K562 (cell line): ENCODE results near the gene KIF26B. TPM values are rescaled to one million over a fixed set of nuclear protein-coding genes. Genes with fewer than 3 reads are reported as not detected.

Experiments used
- ATAC-seq: fragments of 200-7000 bp; cut with Tn5 transposase; 3 replicates; pipeline ENCODE4 v1.9.1; 2020; ENCODE audit warnings: moderate library complexity
- BruUV-seq: library from RNA; stranded (reverse); fragments of 400-500 nt; replicated peaks from 2 replicates; lab custom pipeline; 2021; lab: Mats Ljungman, UMichigan
- CTCF ChIA-PET: fragments of 300-600 bp; formaldehyde crosslinking; extraction: SDS; loops from one replicate; lab custom pipeline; 2021; ENCODE audit warnings: low intra/inter-chr PET ratio; lab: Yijun Ruan, JAX
- POLR2A ChIA-PET: fragments of 300-600, 350-650 bp; sonication (Branson Sonifier 250); formaldehyde crosslinking; extraction: SDS; loops from one replicate; lab custom pipeline; 2021; ENCODE audit warnings: antibody characterized with exemption, inconsistent platforms; lab: Yijun Ruan, JAX
- DNase-seq, 4 experiments: peaks; one replicate each; pipeline versions ENCODE4 v3.0.0 to v3.0.0-alpha.2; 2011 to 2018; ENCODE audit warnings: low spot score in 3 of 4, mixed read lengths in 3 of 4; ENCODE audit errors: extremely low read depth in 1 of 4
- FAIRE-seq: peaks from 2 replicates; lab custom pipeline; 2011; peaks lifted over from hg19 to GRCh38; lab: Jason Lieb, UNC
- H2AFZ ChIP-seq: 2 replicates; pipeline ENCODE4 v1.6.0; 2011; ENCODE audit warnings: low read depth, low read length, control low read depth, inconsistent platforms
- H3K27ac ChIP-seq: fragments of 200-600 bp; 3 replicates; pipeline ENCODE4 v1.8.0; 2011; ENCODE audit warnings: low read depth, mild to moderate bottlenecking, control low read depth, inconsistent platforms, low read length, moderate library complexity, mixed read lengths; ENCODE audit errors: extremely low read depth
- H3K27me3 ChIP-seq, 2 experiments: fragments of 300-600 bp in 1 of 2; 2 replicates in 1 of 2; 3 replicates in 1 of 2; pipeline versions ENCODE4 v1.6.0 to v1.8.0; 2011; ENCODE audit warnings: inconsistent platforms in 2 of 2, low read length in 2 of 2, mild to moderate bottlenecking in 1 of 2, mixed read lengths in 1 of 2, moderate library complexity in 1 of 2; ENCODE audit not compliant: control insufficient read depth in 2 of 2, insufficient read depth in 2 of 2
- H3K36me3 ChIP-seq: fragments of 300-600 bp; 3 replicates; pipeline ENCODE4 v1.8.0; 2011; ENCODE audit warnings: mild to moderate bottlenecking, low read length, inconsistent platforms; ENCODE audit not compliant: control insufficient read depth, insufficient read depth
- H3K4me1 ChIP-seq, 2 experiments: fragments of 200-600 bp in 1 of 2; replicated peaks in 1 of 2; 2 replicates in 1 of 2; 3 replicates in 1 of 2; pipeline versions ENCODE4 v1.5.1 to v1.8.0; 2011; ENCODE audit warnings: inconsistent platforms in 2 of 2, low read length in 2 of 2, mild to moderate bottlenecking in 1 of 2, mixed read lengths in 1 of 2, moderate library complexity in 1 of 2; ENCODE audit not compliant: control insufficient read depth in 2 of 2, insufficient read depth in 2 of 2
- H3K4me2 ChIP-seq: 2 replicates; pipeline ENCODE4 v1.6.1; 2011; ENCODE audit warnings: low read length, control low read depth, inconsistent platforms, mixed read lengths; ENCODE audit not compliant: insufficient read depth
- H3K4me3 ChIP-seq: fragments of 200-600 bp; sonication (generic), shearing (Covaris generic); 2 replicates; pipeline ENCODE4 v1.5.1; 2016; ENCODE audit warnings: control low read depth, inconsistent platforms
- H3K79me2 ChIP-seq: fragments of 200-600 bp; 3 replicates; pipeline ENCODE4 v1.8.0; 2011; ENCODE audit warnings: low read length, inconsistent platforms; ENCODE audit not compliant: control insufficient read depth, insufficient read depth
- H3K9ac ChIP-seq, 2 experiments: 2 replicates each; pipeline versions ENCODE4 v1.6.0 to v1.6.1; 2011; ENCODE audit warnings: low read depth in 2 of 2, low read length in 2 of 2, control low read depth in 1 of 2, inconsistent platforms in 1 of 2, mild to moderate bottlenecking in 1 of 2, mixed read lengths in 1 of 2; ENCODE audit not compliant: insufficient read depth in 1 of 2
- H3K9me1 ChIP-seq: one replicate; pipeline ENCODE4 v1.6.0; 2011; ENCODE audit warnings: inconsistent platforms, mild to moderate bottlenecking, low read length, moderate library complexity; ENCODE audit not compliant: control insufficient read depth, insufficient read depth
- H3K9me3 ChIP-seq: replicated peaks from 2 replicates; pipeline ENCODE4 v1.5.1; 2011; ENCODE audit warnings: low read depth, low read length, inconsistent platforms; ENCODE audit not compliant: control insufficient read depth, insufficient read depth
- H4K20me1 ChIP-seq: replicated peaks from 2 replicates; pipeline ENCODE4 v1.6.1; 2011; ENCODE audit warnings: low read length, inconsistent platforms, mixed read lengths; ENCODE audit not compliant: control insufficient read depth, insufficient read depth
- ATF6 ChIP-seq: sonication (generic); formaldehyde crosslinking; IDR thresholded peaks from 2 replicates; pipeline ENCODE4 v1.4.0; 2020; ENCODE audit warnings: mild to moderate bottlenecking, missing genetic modification reagents
- BACH1 ChIP-seq: fragments of 200-800 bp; sonication (Bioruptor generic); IDR thresholded peaks from 2 replicates; pipeline ENCODE4 v1.6.1; 2016; ENCODE audit warnings: missing genetic modification characterization, missing compliant biosample characterization
- BHLHE40 ChIP-seq: IDR thresholded peaks from 2 replicates; pipeline ENCODE4 v1.6.1; 2011; ENCODE audit warnings: low read length, improper control_type of control experiment
- EHMT2 ChIP-seq: fragments of 450-650 bp; IDR thresholded peaks from 2 replicates; pipeline ENCODE4 v1.6.1; 2018; ENCODE audit warnings: antibody characterized with exemption
- ELK1 ChIP-seq: sonication (generic); formaldehyde crosslinking; IDR thresholded peaks from 2 replicates; pipeline ENCODE4 v1.8.1; 2022; ENCODE audit warnings: missing genetic modification reagents
- EP400 ChIP-seq: fragments of 450-650 bp; IDR thresholded peaks from 2 replicates; pipeline ENCODE4 v1.6.1; 2017; ENCODE audit warnings: antibody characterized with exemption, mild to moderate bottlenecking, moderate library complexity
- L3MBTL2 ChIP-seq: fragments of 450-650 bp; IDR thresholded peaks from 2 replicates; pipeline ENCODE4 v1.6.1; 2016; ENCODE audit warnings: mild to moderate bottlenecking, moderate library complexity
- MAFG ChIP-seq: fragments of 450-650 bp; conservative IDR thresholded peaks from 2 replicates; pipeline ENCODE4 v1.6.1; 2016; ENCODE audit warnings: missing genetic modification characterization, missing compliant biosample characterization
- MECOM ChIP-seq: fragments of 250-450 bp; sonication (Bioruptor Pico); IDR thresholded peaks from 2 replicates; pipeline ENCODE4 v1.8.0; 2022; ENCODE audit warnings: inconsistent platforms
- MLX ChIP-seq, 2 experiments: fragments of 450-650 bp in 1 of 2; sonication (generic) in 1 of 2; formaldehyde crosslinking; conservative IDR thresholded peaks; 2 replicates each; pipeline versions ENCODE4 v1.4.0 to v1.8.1; 2020 to 2022; ENCODE audit warnings: mild to moderate bottlenecking in 1 of 2, missing genetic modification reagents in 1 of 2
- NCOA4 ChIP-seq: fragments of 450-650 bp; IDR thresholded peaks from 2 replicates; pipeline ENCODE4 v1.6.1; 2018; ENCODE audit warnings: mild to moderate bottlenecking; ENCODE audit not compliant: partially characterized antibody
- PKNOX1 ChIP-seq: fragments of 450-650 bp; IDR thresholded peaks from 2 replicates; pipeline ENCODE4 v1.6.1; 2016
- PML ChIP-seq: IDR thresholded peaks from 2 replicates; pipeline ENCODE4 v1.6.1; 2012; ENCODE audit warnings: low read length, inconsistent platforms
- SRSF3 ChIP-seq: fragments of 200-400 bp; formaldehyde crosslinking; IDR thresholded peaks from 2 replicates; pipeline ENCODE4 v1.6.1; 2016; ENCODE audit warnings: mild to moderate bottlenecking, low read length, moderate library complexity; ENCODE audit not compliant: insufficient read depth
- WHSC1 ChIP-seq: IDR thresholded peaks from one replicate; pipeline ENCODE4 v1.6.1; 2012; ENCODE audit warnings: low read length, control low read depth, inconsistent platforms
- YY1 ChIP-seq, 3 experiments: IDR thresholded peaks; 2 replicates each; pipeline ENCODE4 v1.6.1; 2011; ENCODE audit warnings: low read length in 2 of 3, mild to moderate bottlenecking in 2 of 3, moderate library complexity in 2 of 3, borderline replicate concordance in 1 of 3, control low read depth in 1 of 3, low read depth in 1 of 3; ENCODE audit not compliant: insufficient read depth in 3 of 3, insufficient replicate concordance in 2 of 3, control insufficient read depth in 1 of 3, insufficient read length in 1 of 3; ENCODE audit errors: extremely low read depth in 1 of 3
- ZNF175 ChIP-seq: fragments of 200-800 bp; sonication (Bioruptor generic); IDR thresholded peaks from 2 replicates; pipeline ENCODE4 v1.6.1; 2016; ENCODE audit warnings: low read depth, mild to moderate bottlenecking, missing genetic modification characterization, missing compliant biosample characterization
- ZNF408 ChIP-seq: fragments of 250-450 bp; sonication (Bioruptor Pico); IDR thresholded peaks from 2 replicates; pipeline ENCODE4 v1.4.0; 2020; ENCODE audit warnings: low read depth, mild to moderate bottlenecking, moderate library complexity
- WGBS: fragments of 100-300 bp; shearing (Covaris generic); methylation state at CpG from one replicate; pipeline ENCODE4 v1.1.6; 2016; ENCODE audit warnings: low coverage, mixed read lengths; ENCODE audit not compliant: insufficient coverage; ENCODE audit errors: missing lambda C conversion rate; 5-methylcytosine and 5-hydroxymethylcytosine counted together
- in situ Hi-C: fragments of 300-500 bp; cut with MboI; formaldehyde crosslinking; loops from 4 replicates; pipeline ENCODE4 v1.15.0; 2018; ENCODE audit warnings: inconsistent platforms, mixed read lengths
- intact Hi-C: fragments of 100-400 bp; cut with micrococcal nuclease; formaldehyde crosslinking; loops from 2 replicates; pipeline ENCODE4 v1.14.2; 2022
- polyA plus RNA-seq, 8 experiments: library from polyadenylated mRNA; depleted of rRNA in 4 of 8; stranded (reverse) in 5 of 8; unstranded in 3 of 8; fragments of >200 nt; fragmentation: Nextera tagmentation in 2 of 8; fragmentation: Illumina TruSeq in 1 of 8; extraction: Ambion mirVana in 2 of 8; extraction: Trizol in 1 of 8; gene quantifications; 2 replicates each; pipeline versions ENCODE4 v1.2.1 to v1.2.3, GENCODE V29; 2011 to 2014; ENCODE audit warnings: inconsistent platforms in 1 of 8, missing spikeins in 1 of 8
- total RNA-seq, 7 experiments: library from RNA; depleted of rRNA in 6 of 7; stranded (reverse); fragments of >200 nt in 6 of 7; fragmentation: Illumina TruSeq in 2 of 7; extraction: Trizol in 2 of 7; gene quantifications; 2 replicates each; pipeline versions ENCODE4 v1.2.1 to v1.2.3, GENCODE V29; 2011 to 2021; ENCODE audit warnings: low replicate concordance in 1 of 7

Gene KIF26B
- total and polyA plus RNA-seq, 9 of the 15 experiments (the other 6 are each of a cell fraction or from before 2014, with no cell fraction given): 0.02 to 0.08 (median 0.03) TPM; not detected in 6

- H3K27me3 ChIP-seq: peaks cover 42 to 50% of the 10 kb centered on the region in 2 experiments
- no peak overlapping the region for H3K4me2 ChIP-seq
- H3K9me3 ChIP-seq: no peaks in the 10 kb centered on the region
- H3K36me3 ChIP-seq: no peaks in the 10 kb centered on the region
- no peaks in the 10 kb centered on the region for H3K9me1 ChIP-seq
- no peak overlapping the region for H3K4me3 ChIP-seq
- H3K79me2 ChIP-seq: no peaks in the 10 kb centered on the region
- ChIA-PET POLR2A (no interaction called here), CTCF (interaction anchor here (0.6 kb wide), 1 partner anchor 219 kb away, joined by 5 read pairs; no protein-coding TSS in a partner anchor)
- DNase-seq: no peak
- H4K20me1 ChIP-seq: 0 out of 2 replicates have a peak, but pooled peaks cover 3% of the 10 kb centered on the region
- no peak overlapping the region for H3K27ac ChIP-seq
- no TSS peak for BruUV-seq
- in situ Hi-C loops (no loop called here), intact Hi-C loops (no loop called here)
- peak; percentile 68 for ATAC-seq
- no peaks in the 10 kb centered on the region for H3K4me1 ChIP-seq
- no peak overlapping the region; the same call in 1 of the 2 replicates for H2AFZ ChIP-seq
- FAIRE-seq: peak; percentile 77
- 3% methylated on average over 5 of the region's 5 CpGs for WGBS
- H3K9ac ChIP-seq: no peak overlapping the region
- no peak for TF ChIP-seq MECOM (CRISPR knock-in tag)
- peak; percentile 55; the same call in 1 of the 2 replicates for TF ChIP-seq EHMT2
- no peak for TF ChIP-seq NCOA4
- TF ChIP-seq WHSC1: no peak
- TF ChIP-seq MLX (CRISPR knock-in tag; conservative IDR thresholded peaks at IDR 0.05): no peak
- TF ChIP-seq BHLHE40: peak; percentile 68
- no peak for TF ChIP-seq BACH1 (tag)
- 0 out of 2 replicates have a peak, but pooled peaks have one; percentile 50 for TF ChIP-seq ZNF175 (CRISPR knock-in tag)
- TF ChIP-seq EP400: 0 out of 2 replicates have a peak, but pooled peaks have one; percentile 14
- TF ChIP-seq L3MBTL2: peak; percentile 76
- TF ChIP-seq YY1 (IDR thresholded peaks at IDR 0.05; ENCODE audit: borderline replicate concordance in 1 of 3, control insufficient read depth in 1 of 3, extremely low read depth in 1 of 3, insufficient read depth in 3 of 3, insufficient read length in 1 of 3, insufficient replicate concordance in 2 of 3, low read depth in 1 of 3, low read length in 2 of 3): peak in 1 of 3 experiments; percentile 51
- peak; percentile 10; the same call in 1 of the 2 replicates for TF ChIP-seq PKNOX1
- no peak for TF ChIP-seq PML
- no peak for TF ChIP-seq ZNF408 (CRISPR knock-in tag)
- TF ChIP-seq SRSF3: no peak
- TF ChIP-seq ATF6 (CRISPR knock-in tag): no peak
- TF ChIP-seq MAFG: no peak
- TF ChIP-seq ELK1 (CRISPR knock-in tag): no peak
These were observed 224.0 kb downstream of the KIF26B start for GRCh38 chr1:245378745-245379144.
